ENCODE measurements around the gene MICU2. TPM values are rescaled to one million over a fixed set of nuclear protein-coding genes. Genes with fewer than 3 reads are reported as not detected.

Gene MICU2
- polyA plus RNA-seq, 1 experiment = 20.3 TPM

GRCh38 chr13:21548577-21548976 lies 55.4 kb downstream of the MICU2 start:
- ChIA-PET CTCF (interaction anchor here (2.3 kb wide), 1 partner anchor 9 kb away, joined by 9 read pairs; no protein-coding TSS in a partner anchor), POLR2A (no interaction called here)
- no peak overlapping the region for H3K4me3 ChIP-seq (ENCODE audit: low read depth, low read length)
- H3K27me3 ChIP-seq (ENCODE audit: control insufficient read depth, insufficient read depth, low read length) = no peaks in the 10 kb centered on the region
- TF ChIP-seq, protein P1, sequence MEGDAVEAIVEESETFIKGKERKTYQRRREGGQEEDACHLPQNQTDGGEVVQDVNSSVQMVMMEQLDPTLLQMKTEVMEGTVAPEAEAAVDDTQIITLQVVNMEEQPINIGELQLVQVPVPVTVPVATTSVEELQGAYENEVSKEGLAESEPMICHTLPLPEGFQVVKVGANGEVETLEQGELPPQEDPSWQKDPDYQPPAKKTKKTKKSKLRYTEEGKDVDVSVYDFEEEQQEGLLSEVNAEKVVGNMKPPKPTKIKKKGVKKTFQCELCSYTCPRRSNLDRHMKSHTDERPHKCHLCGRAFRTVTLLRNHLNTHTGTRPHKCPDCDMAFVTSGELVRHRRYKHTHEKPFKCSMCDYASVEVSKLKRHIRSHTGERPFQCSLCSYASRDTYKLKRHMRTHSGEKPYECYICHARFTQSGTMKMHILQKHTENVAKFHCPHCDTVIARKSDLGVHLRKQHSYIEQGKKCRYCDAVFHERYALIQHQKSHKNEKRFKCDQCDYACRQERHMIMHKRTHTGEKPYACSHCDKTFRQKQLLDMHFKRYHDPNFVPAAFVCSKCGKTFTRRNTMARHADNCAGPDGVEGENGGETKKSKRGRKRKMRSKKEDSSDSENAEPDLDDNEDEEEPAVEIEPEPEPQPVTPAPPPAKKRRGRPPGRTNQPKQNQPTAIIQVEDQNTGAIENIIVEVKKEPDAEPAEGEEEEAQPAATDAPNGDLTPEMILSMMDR (IDR thresholded peaks at IDR 0.05; ENCODE audit: insufficient read depth, low read depth, low read length) = no peak
- DNase-seq (ENCODE audit: low read depth) = no peak
- H3K36me3 ChIP-seq (ENCODE audit: control insufficient read depth, insufficient read depth, low read length) = no peaks in the 10 kb centered on the region

DNA sequence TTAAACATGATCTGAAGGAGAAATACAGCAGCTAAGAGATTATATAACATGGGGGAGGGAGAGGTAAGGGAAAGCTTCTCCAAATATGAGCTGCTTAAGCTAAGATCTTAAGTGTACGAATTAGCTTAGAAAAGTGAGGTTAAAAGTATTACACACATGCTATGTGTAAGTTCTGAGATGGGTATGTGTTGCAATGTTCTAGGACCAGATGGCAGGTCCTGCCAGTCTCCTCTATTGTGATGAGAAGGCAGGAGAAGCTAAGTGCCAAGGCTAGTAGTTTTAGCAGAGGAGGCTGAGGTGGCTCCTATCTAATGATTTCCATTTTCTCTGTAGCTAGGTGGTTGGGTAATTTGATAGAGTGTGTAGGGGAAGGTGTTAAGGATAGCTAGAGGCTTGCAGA lies 57.6 kb downstream of the MICU2 start:
- no peaks in the 10 kb centered on the region for H3K36me3 ChIP-seq (ENCODE audit: control insufficient read depth, insufficient read depth, low read length)
- ChIA-PET CTCF (interaction anchor here (0.9 kb wide), 1 partner anchor 11 kb away, joined by 3 read pairs; no protein-coding TSS in a partner anchor), POLR2A (interaction anchor here (0.5 kb wide), 1 partner anchor 9 kb away, joined by 3 read pairs; no protein-coding TSS in a partner anchor)
- H3K27me3 ChIP-seq (ENCODE audit: control insufficient read depth, insufficient read depth, low read length) = no peaks in the 10 kb centered on the region
- no peak for DNase-seq (ENCODE audit: low read depth)
- H3K4me3 ChIP-seq (ENCODE audit: low read depth, low read length) = no peak overlapping the region
- TF ChIP-seq, protein P1 (IDR thresholded peaks at IDR 0.05; ENCODE audit: insufficient read depth, low read depth, low read length) = no peak

DNA sequence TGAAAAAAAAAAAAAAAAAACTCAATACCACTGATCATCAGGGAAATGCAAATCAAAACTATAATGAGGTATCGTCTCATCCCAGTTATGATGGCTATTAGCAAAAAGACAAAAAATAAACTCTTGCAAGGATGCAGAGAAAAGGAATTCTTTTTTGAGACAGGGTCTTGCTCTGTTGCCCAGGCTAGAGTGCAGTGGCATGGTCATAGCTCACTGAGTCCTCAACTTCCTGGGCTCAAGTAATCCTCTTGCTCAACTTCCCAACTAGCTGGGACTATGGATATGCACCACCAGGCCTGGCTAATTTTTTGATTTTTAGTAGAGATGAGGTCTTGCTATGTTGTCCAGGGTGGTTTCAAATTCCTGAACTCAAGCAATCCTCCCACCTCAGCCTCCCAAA lies 59.5 kb downstream of the MICU2 start:
- TF ChIP-seq, protein P1 (IDR thresholded peaks at IDR 0.05; ENCODE audit: insufficient read depth, low read depth, low read length) = no peak
- no peaks in the 10 kb centered on the region for H3K27me3 ChIP-seq (ENCODE audit: control insufficient read depth, insufficient read depth, low read length)
- no peaks in the 10 kb centered on the region for H3K36me3 ChIP-seq (ENCODE audit: control insufficient read depth, insufficient read depth, low read length)
- no peak for DNase-seq (ENCODE audit: low read depth)
- no peak overlapping the region for H3K4me3 ChIP-seq (ENCODE audit: low read depth, low read length)
- ChIA-PET POLR2A (no interaction called here), CTCF (no interaction called here)

- CTCF ChIA-PET = no interaction called here
- no peak overlapping the region for H3K4me3 ChIP-seq (ENCODE audit: low read depth, low read length)
- no peaks in the 10 kb centered on the region for H3K27me3 ChIP-seq (ENCODE audit: control insufficient read depth, insufficient read depth, low read length)
- H3K36me3 ChIP-seq (ENCODE audit: control insufficient read depth, insufficient read depth, low read length) = no peaks in the 10 kb centered on the region
- TF ChIP-seq, protein P1 (IDR thresholded peaks at IDR 0.05; ENCODE audit: insufficient read depth, low read depth, low read length) = no peak
- no peak for DNase-seq (ENCODE audit: low read depth)
- POLR2A ChIA-PET = no interaction called here
Observed at GRCh38 chr13:21542563-21542962, 61.4 kb downstream of the MICU2 start.

- DNase-seq (ENCODE audit: low read depth) = no peak
- TF ChIP-seq, protein P1 (IDR thresholded peaks at IDR 0.05; ENCODE audit: insufficient read depth, low read depth, low read length) = no peak
- POLR2A ChIA-PET = no interaction called here
Observed at GRCh38 chr13:21541980-21542379, 62.0 kb downstream of the MICU2 start.

More at GRCh38 chr13:21541980-21542379, 62.0 kb downstream of the MICU2 start:
- H3K36me3 ChIP-seq (ENCODE audit: control insufficient read depth, insufficient read depth, low read length) = no peaks in the 10 kb centered on the region
- H3K4me3 ChIP-seq (ENCODE audit: low read depth, low read length) = no peak overlapping the region
- CTCF ChIA-PET = no interaction called here
- H3K27me3 ChIP-seq (ENCODE audit: control insufficient read depth, insufficient read depth, low read length) = no peaks in the 10 kb centered on the region
